Caco-2 (cell line): ENCODE data around the gene WIPF2. TPM values are rescaled to one million over a fixed set of nuclear protein-coding genes. Genes with fewer than 3 reads are reported as not detected.

Experiments
- BruUV-seq: library from RNA; stranded (reverse); fragments of 400-500 nt; replicated peaks from 2 replicates; lab custom pipeline; 2021; lab: Mats Ljungman, UMichigan
- CTCF ChIA-PET: fragments of 300-600 bp; sonication (Branson Sonifier 250); formaldehyde crosslinking; loops from one replicate; lab custom pipeline; 2022; ENCODE audit warnings: antibody characterized with exemption; lab: Charles Lee
- POLR2A ChIA-PET: fragments of 300-600 bp; sonication (Branson Sonifier 250); formaldehyde crosslinking; loops from one replicate; lab custom pipeline; 2022; ENCODE audit warnings: antibody characterized with exemption; lab: Charles Lee
- DNase-seq, 2 experiments: peaks; one replicate each; pipeline versions ENCODE4 v3.0.0 to v3.0.0-alpha.2; 2020 to 2022
- H3K27me3 ChIP-seq: replicated peaks from 2 replicates; pipeline ENCODE4 v1.6.0; 2011; ENCODE audit warnings: low read length; ENCODE audit not compliant: control insufficient read depth, insufficient read depth
- H3K36me3 ChIP-seq: 2 replicates; pipeline ENCODE4 v1.5.1; 2011; ENCODE audit warnings: low read length; ENCODE audit not compliant: control insufficient read depth, insufficient read depth
- H3K4me1 ChIP-seq: fragments of 250-450 bp; sonication (Bioruptor Pico); 2 replicates; pipeline ENCODE4 v1.5.1; 2020; ENCODE audit warnings: mild to moderate bottlenecking
- H3K4me3 ChIP-seq: 2 replicates; pipeline ENCODE4 v1.5.1; 2011; ENCODE audit warnings: low read depth, mild to moderate bottlenecking, control low read depth, low read length
- H3K9me3 ChIP-seq: fragments of 250-450 bp; sonication (Bioruptor Pico); 2 replicates; pipeline ENCODE4 v1.5.1; 2020; ENCODE audit warnings: mild to moderate bottlenecking, moderate library complexity
- H3K27ac Mint-ChIP-seq: one replicate; pipeline ENCODE4 v1.8.0; 2022; ENCODE audit warnings: mixed read lengths; ENCODE audit not compliant: unreplicated experiment
- H3K27me3 Mint-ChIP-seq: one replicate; pipeline ENCODE4 v1.8.0; 2022; ENCODE audit warnings: mixed read lengths; ENCODE audit not compliant: insufficient read depth, unreplicated experiment
- H3K36me3 Mint-ChIP-seq: one replicate; pipeline ENCODE4 v1.8.0; 2022; ENCODE audit warnings: mild to moderate bottlenecking, mixed read lengths; ENCODE audit not compliant: insufficient read depth, unreplicated experiment
- H3K4me1 Mint-ChIP-seq: one replicate; pipeline ENCODE4 v1.8.0; 2022; ENCODE audit warnings: low read depth, mixed read lengths; ENCODE audit not compliant: unreplicated experiment
- H3K4me3 Mint-ChIP-seq: one replicate; pipeline ENCODE4 v1.8.0; 2022; ENCODE audit warnings: mild to moderate bottlenecking, moderate library complexity, mixed read lengths; ENCODE audit not compliant: unreplicated experiment
- H3K9me3 Mint-ChIP-seq: one replicate; pipeline ENCODE4 v1.8.0; 2022; ENCODE audit warnings: mixed read lengths; ENCODE audit not compliant: unreplicated experiment
- intact Hi-C: fragments of 100-400 bp; cut with micrococcal nuclease; formaldehyde crosslinking; loops from one replicate; pipeline ENCODE4 v1.10.0; 2022; ENCODE audit not compliant: unreplicated experiment
- total RNA-seq: library from RNA; stranded (reverse); gene quantifications from 2 replicates; pipeline ENCODE4 v1.2.3, GENCODE V29; 2022
- TF ChIP-seq, protein P1 (sequence below), 2 experiments: fragments of 200-600 bp in 1 of 2; IDR thresholded peaks; 1 replicate in 1 of 2; 2 replicates in 1 of 2; pipeline versions ENCODE4 v1.5.1 to v1.8.0; 2011 to 2022; ENCODE audit warnings: antibody characterized with exemption in 1 of 2, control low read depth in 1 of 2, inconsistent platforms in 1 of 2, low read depth in 1 of 2, low read length in 1 of 2, mild to moderate bottlenecking in 1 of 2, moderate library complexity in 1 of 2; ENCODE audit not compliant: insufficient read depth in 1 of 2, severe bottlenecking in 1 of 2, unreplicated experiment in 1 of 2

WIPF2 gene
- total RNA-seq, 1 experiment from 2014 or later: 33.4 TPM

DNA sequence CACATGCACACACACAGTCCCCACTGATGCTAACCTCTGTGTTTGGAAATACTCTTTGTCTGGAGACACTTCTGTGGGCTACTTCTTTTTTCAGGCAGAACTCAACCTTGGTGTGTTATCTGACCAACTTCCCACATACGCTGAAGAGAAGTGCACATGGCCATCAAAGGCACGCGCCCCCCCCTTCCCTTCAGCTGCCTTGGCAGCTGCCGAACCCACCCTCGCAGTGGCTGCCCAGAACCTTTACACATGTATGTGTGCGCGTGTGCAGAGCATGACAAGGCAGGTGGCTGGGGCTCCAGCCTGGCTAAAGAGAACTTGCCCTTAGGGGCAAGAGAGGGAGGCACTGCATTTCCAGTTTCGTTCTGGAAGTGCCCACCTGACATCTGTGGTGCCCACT is 37.9 kb upstream of the WIPF2 start:
- no peak overlapping the region for H3K4me3 Mint-ChIP-seq
- CTCF ChIA-PET: no interaction called here

DNA sequence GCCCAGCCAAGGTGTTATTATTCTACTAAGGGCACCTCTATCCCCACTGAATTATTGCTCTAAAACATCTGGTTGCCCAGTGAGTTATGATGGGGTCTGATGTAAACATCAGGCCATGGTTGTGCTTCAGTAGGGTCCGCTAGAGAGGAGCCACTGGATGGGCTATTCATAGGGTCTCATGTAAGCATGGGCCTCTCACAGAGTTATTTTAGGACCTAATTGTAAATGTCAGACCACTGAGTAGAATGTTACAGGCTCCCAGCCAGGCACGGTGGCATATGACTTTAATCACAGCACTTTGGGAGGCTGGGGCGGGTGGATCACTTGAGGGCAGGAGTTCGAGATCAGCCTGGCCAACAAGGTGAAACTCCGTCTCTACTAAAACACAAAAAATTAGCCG is 36.5 kb upstream of the WIPF2 start:
- H3K27me3 Mint-ChIP-seq: no peaks in the 10 kb centered on the region
- peaks cover 11% of the 10 kb centered on the region for H3K36me3 Mint-ChIP-seq
- no peaks in the 10 kb centered on the region for H3K9me3 Mint-ChIP-seq
- H3K27ac Mint-ChIP-seq: no peak overlapping the region
- Histone ChIP-seq H3K9me3 (no peaks in the 10 kb centered on the region), H3K4me1 (peaks cover 7% of the 10 kb centered on the region; the same call in 1 of the 2 replicates), H3K36me3 (no peaks in the 10 kb centered on the region; the same call in 1 of the 2 replicates), H3K4me3 (no peak overlapping the region), H3K27me3 (no peaks in the 10 kb centered on the region)
- no peak overlapping the region for H3K4me3 Mint-ChIP-seq
- ChIA-PET CTCF (interaction anchor here (0.6 kb wide), 1 partner anchor 154 kb away, joined by 3 read pairs; no protein-coding TSS in a partner anchor), POLR2A (no interaction called here)
- H3K4me1 Mint-ChIP-seq: no peaks in the 10 kb centered on the region
- BruUV-seq: no TSS peak
- TF ChIP-seq, protein P1, sequence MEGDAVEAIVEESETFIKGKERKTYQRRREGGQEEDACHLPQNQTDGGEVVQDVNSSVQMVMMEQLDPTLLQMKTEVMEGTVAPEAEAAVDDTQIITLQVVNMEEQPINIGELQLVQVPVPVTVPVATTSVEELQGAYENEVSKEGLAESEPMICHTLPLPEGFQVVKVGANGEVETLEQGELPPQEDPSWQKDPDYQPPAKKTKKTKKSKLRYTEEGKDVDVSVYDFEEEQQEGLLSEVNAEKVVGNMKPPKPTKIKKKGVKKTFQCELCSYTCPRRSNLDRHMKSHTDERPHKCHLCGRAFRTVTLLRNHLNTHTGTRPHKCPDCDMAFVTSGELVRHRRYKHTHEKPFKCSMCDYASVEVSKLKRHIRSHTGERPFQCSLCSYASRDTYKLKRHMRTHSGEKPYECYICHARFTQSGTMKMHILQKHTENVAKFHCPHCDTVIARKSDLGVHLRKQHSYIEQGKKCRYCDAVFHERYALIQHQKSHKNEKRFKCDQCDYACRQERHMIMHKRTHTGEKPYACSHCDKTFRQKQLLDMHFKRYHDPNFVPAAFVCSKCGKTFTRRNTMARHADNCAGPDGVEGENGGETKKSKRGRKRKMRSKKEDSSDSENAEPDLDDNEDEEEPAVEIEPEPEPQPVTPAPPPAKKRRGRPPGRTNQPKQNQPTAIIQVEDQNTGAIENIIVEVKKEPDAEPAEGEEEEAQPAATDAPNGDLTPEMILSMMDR (IDR thresholded peaks at IDR 0.05; ENCODE audit: insufficient read depth in 1 of 2, low read depth in 1 of 2, low read length in 1 of 2, severe bottlenecking in 1 of 2, unreplicated experiment in 1 of 2): no peak
- DNase-seq: no peak
- intact Hi-C loops: no loop called here

More for the DNA sequence above, 37.9 kb upstream of the WIPF2 start:
- H3K27me3 ChIP-seq: no peaks in the 10 kb centered on the region
- H3K36me3 Mint-ChIP-seq: peaks cover 20% of the 10 kb centered on the region
- H3K36me3 ChIP-seq: no peaks in the 10 kb centered on the region; the same call in 1 of the 2 replicates
- H3K27me3 Mint-ChIP-seq: no peaks in the 10 kb centered on the region
- H3K4me1 Mint-ChIP-seq: peaks cover 8% of the 10 kb centered on the region
- peaks cover 17% of the 10 kb centered on the region for H3K4me1 ChIP-seq
- no peaks in the 10 kb centered on the region for H3K9me3 Mint-ChIP-seq
- BruUV-seq: no TSS peak
- H3K9me3 ChIP-seq: no peaks in the 10 kb centered on the region
- H3K27ac Mint-ChIP-seq: no peak overlapping the region
- no peak overlapping the region for H3K4me3 ChIP-seq
- DNase-seq: no peak
- POLR2A ChIA-PET: no interaction called here
- intact Hi-C loops: no loop called here
- TF ChIP-seq, protein P1 (IDR thresholded peaks at IDR 0.05; ENCODE audit: insufficient read depth in 1 of 2, low read depth in 1 of 2, low read length in 1 of 2, severe bottlenecking in 1 of 2, unreplicated experiment in 1 of 2): no peak

DNA sequence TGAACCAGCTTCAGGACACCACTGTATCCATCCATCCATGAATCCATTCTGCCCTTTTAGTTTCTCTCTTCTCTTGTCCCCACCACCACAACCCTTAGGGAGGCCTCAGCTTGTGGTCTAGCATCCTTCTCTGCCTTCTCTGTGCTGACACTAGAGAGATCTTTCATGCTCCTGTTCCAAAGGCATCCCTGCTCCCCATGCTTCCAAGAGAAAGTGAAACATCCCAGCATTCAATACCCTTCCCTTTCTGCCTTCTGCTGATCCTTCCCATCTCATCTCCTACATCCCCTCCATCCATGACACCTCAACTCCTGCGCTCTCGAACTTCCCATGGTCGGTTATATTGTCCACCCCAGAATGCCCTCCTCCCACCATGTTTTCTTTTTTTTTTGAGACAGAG is 31.9 kb upstream of the WIPF2 start:
- Mint-ChIP-seq H3K27me3 (no peaks in the 10 kb centered on the region), H3K4me1 (no peaks in the 10 kb centered on the region), H3K27ac (no peak overlapping the region), H3K9me3 (no peaks in the 10 kb centered on the region), H3K4me3 (no peak overlapping the region), H3K36me3 (peaks cover 10% of the 10 kb centered on the region)
- peaks cover 7% of the 10 kb centered on the region; the same call in 1 of the 2 replicates for H3K4me1 ChIP-seq
- intact Hi-C loops: no loop called here
- POLR2A ChIA-PET: no interaction called here
- H3K27me3 ChIP-seq: no peaks in the 10 kb centered on the region
- DNase-seq: no peak
- no peaks in the 10 kb centered on the region for H3K36me3 ChIP-seq
- CTCF ChIA-PET: no interaction called here
- no peaks in the 10 kb centered on the region for H3K9me3 ChIP-seq
- BruUV-seq: no TSS peak
- TF ChIP-seq, protein P1 (IDR thresholded peaks at IDR 0.05; ENCODE audit: insufficient read depth in 1 of 2, low read depth in 1 of 2, low read length in 1 of 2, severe bottlenecking in 1 of 2, unreplicated experiment in 1 of 2): no peak
- H3K4me3 ChIP-seq: no peak overlapping the region
